IMR-90 (cell line): ENCODE measurements around the gene ERP44. TPM values are rescaled to one million over a fixed set of nuclear protein-coding genes. Genes with fewer than 3 reads are reported as not detected.

Experiments
- ATAC-seq: fragments of 200-7000 bp; cut with Tn5 transposase; 2 replicates; pipeline ENCODE4 v1.9.1; 2020; ENCODE audit warnings: low read depth, mild to moderate bottlenecking, moderate library complexity
- BruUV-seq: library from RNA; stranded (reverse); fragments of 400-500 nt; replicated peaks from 2 replicates; lab custom pipeline; 2021; lab: Mats Ljungman, UMichigan
- CTCF ChIA-PET: fragments of 300-600 bp; formaldehyde crosslinking; extraction: SDS; loops from one replicate; lab custom pipeline; 2021; ENCODE audit warnings: antibody characterized with exemption; lab: Yijun Ruan, JAX
- POLR2A ChIA-PET: fragments of 300-600 bp; sonication (Branson Sonifier 250); formaldehyde crosslinking; loops from one replicate; lab custom pipeline; 2022; ENCODE audit warnings: antibody characterized with exemption; ENCODE audit not compliant: unreplicated experiment; lab: Charles Lee
- DNase-seq: peaks from one replicate; pipeline ENCODE4 v3.0.0; 2013
- H2AFZ ChIP-seq: replicated peaks from 2 replicates; pipeline ENCODE3; 2013; ENCODE audit warnings: low read length, mild to moderate bottlenecking; ENCODE audit not compliant: poor library complexity
- H2AK5ac ChIP-seq: 2 replicates; pipeline ENCODE4 v1.6.1; 2013; ENCODE audit warnings: low read depth, low read length, inconsistent platforms
- H2AK9ac ChIP-seq: replicated peaks from 2 replicates; pipeline ENCODE3; 2013; ENCODE audit warnings: mild to moderate bottlenecking, low read depth, low read length, moderate library complexity; ENCODE audit not compliant: poor library complexity
- H2BK120ac ChIP-seq: 2 replicates; pipeline ENCODE4 v1.6.1; 2013; ENCODE audit warnings: low read depth, low read length, inconsistent platforms
- H2BK15ac ChIP-seq: 3 replicates; pipeline ENCODE4 v1.6.1; 2013; ENCODE audit warnings: low read depth, low read length, inconsistent platforms
- H2BK20ac ChIP-seq: 2 replicates; pipeline ENCODE4 v1.6.1; 2013; ENCODE audit warnings: low read depth, mild to moderate bottlenecking, inconsistent platforms, low read length, moderate library complexity
- H2BK5ac ChIP-seq: 2 replicates; pipeline ENCODE4 v1.6.1; 2013; ENCODE audit warnings: mild to moderate bottlenecking, low read depth, low read length, inconsistent platforms; ENCODE audit not compliant: poor library complexity, severe bottlenecking
- H3K14ac ChIP-seq: replicated peaks from 2 replicates; pipeline ENCODE4 v1.6.1; 2013; ENCODE audit warnings: low read depth, low read length, inconsistent platforms
- H3K18ac ChIP-seq: 2 replicates; pipeline ENCODE4 v1.6.1; 2013; ENCODE audit warnings: low read depth, low read length, control low read depth
- H3K23ac ChIP-seq: 2 replicates; pipeline ENCODE4 v1.6.1; 2013; ENCODE audit warnings: low read depth, low read length, inconsistent platforms
- H3K27ac ChIP-seq: 2 replicates; pipeline ENCODE4 v1.5.1; 2013; ENCODE audit warnings: mild to moderate bottlenecking, control low read depth, low read length; ENCODE audit not compliant: insufficient read depth
- H3K27me3 ChIP-seq: 2 replicates; pipeline ENCODE4 v1.6.1; 2013; ENCODE audit warnings: low read length; ENCODE audit not compliant: control insufficient read depth, insufficient read depth
- H3K36me3 ChIP-seq: 2 replicates; pipeline ENCODE4 v1.6.1; 2013; ENCODE audit warnings: low read length, mixed read lengths; ENCODE audit not compliant: control insufficient read depth, insufficient read depth
- H3K4ac ChIP-seq: 2 replicates; pipeline ENCODE4 v1.6.1; 2013; ENCODE audit warnings: low read depth, low read length, inconsistent platforms
- H3K4me1 ChIP-seq: 2 replicates; pipeline ENCODE4 v1.6.1; 2013; ENCODE audit warnings: low read length, mixed read lengths; ENCODE audit not compliant: control insufficient read depth, insufficient read depth
- H3K4me2 ChIP-seq: 2 replicates; pipeline ENCODE4 v1.6.1; 2013; ENCODE audit warnings: low read depth, mild to moderate bottlenecking, control low read depth, low read length, moderate library complexity
- H3K4me3 ChIP-seq: 2 replicates; pipeline ENCODE4 v1.5.1; 2013; ENCODE audit warnings: low read depth, mild to moderate bottlenecking, control low read depth, low read length, moderate library complexity; ENCODE audit not compliant: insufficient read depth
- H3K56ac ChIP-seq: 2 replicates; pipeline ENCODE4 v1.6.1; 2013; ENCODE audit warnings: low read length, inconsistent platforms; ENCODE audit not compliant: insufficient read depth; ENCODE audit errors: extremely low read depth
- H3K79me1 ChIP-seq, 2 experiments: 2 replicates each; pipeline ENCODE4 v1.6.1; 2013; ENCODE audit warnings: low read length in 2 of 2, inconsistent platforms in 1 of 2, low read depth in 1 of 2
- H3K9ac ChIP-seq: 2 replicates; pipeline ENCODE4 v1.6.1; 2013; ENCODE audit warnings: low read depth, low read length, control low read depth
- H3K9me1 ChIP-seq: 2 replicates; pipeline ENCODE4 v1.6.1; 2013; ENCODE audit warnings: low read length, inconsistent platforms; ENCODE audit not compliant: insufficient read depth
- H3K9me3 ChIP-seq: 2 replicates; pipeline ENCODE4 v1.6.1; 2013; ENCODE audit warnings: low read length; ENCODE audit not compliant: control insufficient read depth, insufficient read depth
- H4K20me1 ChIP-seq: 2 replicates; pipeline ENCODE4 v1.6.1; 2013; ENCODE audit warnings: low read length, inconsistent platforms; ENCODE audit not compliant: insufficient read depth
- H4K5ac ChIP-seq: 2 replicates; pipeline ENCODE4 v1.6.1; 2013; ENCODE audit warnings: mild to moderate bottlenecking, low read depth, low read length, control low read depth
- H4K8ac ChIP-seq, 2 experiments: 2 replicates each; pipeline ENCODE4 v1.6.1; 2013; ENCODE audit warnings: low read depth in 2 of 2, low read length in 2 of 2, control low read depth in 1 of 2, inconsistent platforms in 1 of 2
- H4K91ac ChIP-seq: 2 replicates; pipeline ENCODE4 v1.6.1; 2013; ENCODE audit warnings: low read depth, low read length, inconsistent platforms; ENCODE audit not compliant: insufficient read depth
- BHLHE40 ChIP-seq: fragments of 150-350 bp; IDR thresholded peaks from 2 replicates; pipeline ENCODE4 v1.6.1; 2016; ENCODE audit warnings: mild to moderate bottlenecking, low read depth, low read length
- CEBPB ChIP-seq: IDR thresholded peaks from 2 replicates; pipeline ENCODE4 v1.6.1; 2012; ENCODE audit warnings: low read depth, low read length, improper control_type of control experiment
- CHD1 ChIP-seq: IDR thresholded peaks from 2 replicates; pipeline ENCODE4 v1.6.1; 2012; ENCODE audit warnings: low read depth, low read length, improper control_type of control experiment
- CTCF ChIP-seq: conservative IDR thresholded peaks from 2 replicates; pipeline ENCODE4 v1.5.1; 2012; ENCODE audit warnings: mild to moderate bottlenecking, low read depth, low read length, improper control_type of control experiment
- MAZ ChIP-seq: IDR thresholded peaks from 2 replicates; pipeline ENCODE4 v1.6.1; 2012; ENCODE audit warnings: low read depth, mild to moderate bottlenecking, low read length, improper control_type of control experiment, moderate library complexity, borderline replicate concordance
- MXI1 ChIP-seq: IDR thresholded peaks from 2 replicates; pipeline ENCODE4 v1.6.1; 2012; ENCODE audit warnings: low read depth, mild to moderate bottlenecking, low read length, moderate library complexity, borderline replicate concordance
- NFE2L2 ChIP-seq: fragments of 150-350 bp; IDR thresholded peaks from 2 replicates; pipeline ENCODE4 v1.6.1; 2016; ENCODE audit warnings: low read depth, mild to moderate bottlenecking, low read length
- POLR2A ChIP-seq: IDR thresholded peaks from 2 replicates; pipeline ENCODE4 v1.6.1; 2012; ENCODE audit warnings: mild to moderate bottlenecking, low read depth, low read length
- RAD21 ChIP-seq: IDR thresholded peaks from 2 replicates; pipeline ENCODE4 v1.6.1; 2012; ENCODE audit warnings: low read length, improper control_type of control experiment
- SMC3 ChIP-seq: fragments of 150-350 bp; IDR thresholded peaks from 2 replicates; pipeline ENCODE4 v1.6.1; 2016; ENCODE audit warnings: low read depth, mild to moderate bottlenecking, antibody characterized with exemption, low read length, moderate library complexity
- whole genome bisulfite sequencing, 2 experiments: methylation state at CpG; one replicate each; pipeline versions ENCODE4 v1.1.5 to v1.1.7; 2013; ENCODE audit warnings: missing lambda C conversion rate in 2 of 2; ENCODE audit not compliant: insufficient read length in 1 of 2; ENCODE audit errors: extremely low coverage in 2 of 2; 5-methylcytosine and 5-hydroxymethylcytosine counted together
- dilution Hi-C: fragments of 300-500 bp; cut with HindIII; formaldehyde crosslinking; loops from one replicate; pipeline ENCODE4 v1.14.3; 2018; ENCODE audit warnings: low sequenced_read_pairs; ENCODE audit not compliant: unreplicated experiment
- in situ Hi-C: fragments of 300-500 bp; cut with MboI; formaldehyde crosslinking; loops from 3 replicates; pipeline ENCODE4 v1.14.3; 2019; ENCODE audit warnings: low sequenced_read_pairs, inconsistent platforms, mixed read lengths
- intact Hi-C: fragments of 100-400 bp; cut with micrococcal nuclease; formaldehyde crosslinking; loops from 2 replicates; pipeline ENCODE4 v1.10.0; 2022
- polyA plus RNA-seq, 3 experiments: library from polyadenylated mRNA; depleted of rRNA; stranded (reverse); fragments of >200 nt; gene quantifications; 2 replicates each; pipeline ENCODE4 v1.2.3, GENCODE V29; 2012; ENCODE audit warnings: low replicate concordance in 1 of 3
- total RNA-seq: library from RNA; depleted of rRNA; stranded (reverse); fragments of >200 nt; gene quantifications from 2 replicates; pipeline ENCODE4 v1.2.3, GENCODE V29; 2012
- TF ChIP-seq, protein P1 (sequence below): fragments of 150-350 bp; IDR thresholded peaks from 2 replicates; pipeline ENCODE4 v1.6.1; 2016; ENCODE audit warnings: low read depth, mild to moderate bottlenecking, low read length, moderate library complexity, borderline replicate concordance

Gene ERP44
- total and polyA plus RNA-seq, 2 of the 4 experiments (the other 2 are of a cell fraction) = 9.1 to 13.5 TPM

DNA sequence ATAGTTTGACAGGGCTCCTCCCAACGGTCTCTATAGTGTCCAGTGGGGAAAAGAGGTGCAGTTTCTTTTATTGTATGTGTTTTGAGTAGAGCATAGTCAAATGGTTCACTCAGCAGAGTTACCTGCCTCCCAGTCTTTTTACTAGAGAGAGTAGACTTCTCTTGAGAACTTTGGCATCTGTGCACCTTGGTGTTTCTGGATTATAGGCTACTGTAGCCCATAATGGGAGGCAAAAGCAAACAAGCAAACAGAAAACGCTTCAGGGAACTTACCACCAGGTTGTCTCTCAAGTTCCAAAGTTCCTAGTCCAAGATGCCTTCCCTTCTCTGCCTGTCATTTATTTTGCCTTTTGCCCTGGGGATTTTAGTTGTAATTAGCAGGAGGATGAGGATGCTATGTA is 26.4 kb upstream of the ERP44 start:
- dilution Hi-C loops = no loop called here
- Histone ChIP-seq H3K9me3 (no peaks in the 10 kb centered on the region), H3K4ac (no peak overlapping the region), H2AFZ (no peak overlapping the region), H2BK5ac (no peak overlapping the region), H3K9ac (no peak overlapping the region), H4K5ac (no peak overlapping the region), H3K56ac (no peak overlapping the region), H3K23ac (no peak overlapping the region), H4K8ac (no peak overlapping the region), H3K4me2 (no peak overlapping the region), H4K91ac (no peak overlapping the region), H3K27me3 (no peaks in the 10 kb centered on the region), H3K4me3 (no peak overlapping the region), H3K9me1 (peaks cover 2% of the 10 kb centered on the region; the same call in 1 of the 2 replicates), H4K20me1 (0 out of 2 replicates have a peak, but pooled peaks cover 4% of the 10 kb centered on the region), H2AK9ac (no peak overlapping the region), H2BK120ac (no peak overlapping the region), H2AK5ac (no peak overlapping the region), H3K27ac (no peak overlapping the region), H3K79me1 (peaks cover 6 to 12% of the 10 kb centered on the region in 2 experiments; a peak in 3 of 4 replicates), H2BK20ac (no peak overlapping the region), H3K36me3 (0 out of 2 replicates have a peak, but pooled peaks cover 2% of the 10 kb centered on the region), H3K14ac (no peak overlapping the region), H2BK15ac (no peak overlapping the region), H3K4me1 (peaks cover 3% of the 10 kb centered on the region; the same call in 1 of the 2 replicates), H3K18ac (no peak overlapping the region)
- DNase-seq (no peak), ATAC-seq (no peak)
- POLR2A ChIA-PET = no interaction called here
- CTCF ChIA-PET = interaction anchor here (0.6 kb wide), 1 partner anchor 249 kb away, joined by 3 read pairs; no protein-coding TSS in a partner anchor
- no peak for TF ChIP-seq MXI1
- TF ChIP-seq POLR2A = no peak
- TF ChIP-seq, protein P1, sequence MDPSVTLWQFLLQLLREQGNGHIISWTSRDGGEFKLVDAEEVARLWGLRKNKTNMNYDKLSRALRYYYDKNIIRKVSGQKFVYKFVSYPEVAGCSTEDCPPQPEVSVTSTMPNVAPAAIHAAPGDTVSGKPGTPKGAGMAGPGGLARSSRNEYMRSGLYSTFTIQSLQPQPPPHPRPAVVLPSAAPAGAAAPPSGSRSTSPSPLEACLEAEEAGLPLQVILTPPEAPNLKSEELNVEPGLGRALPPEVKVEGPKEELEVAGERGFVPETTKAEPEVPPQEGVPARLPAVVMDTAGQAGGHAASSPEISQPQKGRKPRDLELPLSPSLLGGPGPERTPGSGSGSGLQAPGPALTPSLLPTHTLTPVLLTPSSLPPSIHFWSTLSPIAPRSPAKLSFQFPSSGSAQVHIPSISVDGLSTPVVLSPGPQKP = no peak
- no peak for TF ChIP-seq CEBPB
- no peak for TF ChIP-seq SMC3
- no peak for TF ChIP-seq CHD1
- no peak for TF ChIP-seq NFE2L2
- no peak for TF ChIP-seq MAZ
- no peak for TF ChIP-seq CTCF
- no peak for TF ChIP-seq BHLHE40
- TF ChIP-seq RAD21 = no peak
- in situ Hi-C loops = no loop called here
- no CpG with 5 or more reads among the region's 2 CpGs for WGBS, 2 experiments
- no TSS peak for BruUV-seq
- intact Hi-C loops = loop anchor here (10.0 kb wide), 2 partner anchors 50 to 170 kb away; no protein-coding TSS in a partner anchor
